GM18873 (cell line): ENCODE data around the gene HES4.

ENCODE experiments used
- ATAC-seq: cut with Tn5 transposase; IDR thresholded peaks from one replicate; pipeline ENCODE4 v1.9.1; 2021; ENCODE audit warnings: mild to moderate bottlenecking, moderate library complexity, moderate number of reproducible peaks; ENCODE audit not compliant: unreplicated experiment, low FRiP score

HES4 gene

DNA sequence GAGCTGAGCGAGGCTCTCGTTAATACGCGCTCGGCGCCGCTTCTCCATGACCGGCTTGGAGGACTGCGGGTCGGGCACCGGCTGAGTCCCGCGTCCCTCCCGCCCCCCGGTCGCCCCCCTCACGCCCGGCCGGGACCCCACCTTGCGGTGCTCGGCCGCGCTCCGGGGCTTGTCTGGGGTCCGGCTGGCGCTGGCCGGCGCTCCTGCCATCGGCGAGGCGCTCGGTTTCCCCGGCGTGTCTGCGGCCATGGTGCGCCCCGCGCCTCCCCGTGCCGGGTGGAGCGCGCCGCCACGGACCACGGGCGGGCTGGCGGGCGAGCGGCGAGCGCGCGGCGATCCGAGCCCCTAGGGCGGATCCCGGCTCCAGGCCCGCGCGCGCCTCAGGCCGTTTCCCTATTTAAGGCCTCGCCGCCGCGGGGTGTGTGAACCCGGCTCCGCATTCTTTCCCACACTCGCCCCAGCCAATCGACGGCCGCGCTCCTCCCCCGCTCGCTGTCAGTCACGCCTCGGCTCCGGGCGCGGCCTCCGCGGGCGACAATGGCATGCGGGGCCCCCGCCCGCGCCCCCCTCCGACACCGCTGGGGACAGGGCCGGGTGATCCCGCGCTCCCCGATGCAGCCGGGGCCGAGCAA lies at the start of gene HES4:
HES4 (minus strand) TSS at position 373 of the 632 bp plus-strand sequence; CDS start at position 249, 124 bp downstream.
- no peak for ATAC-seq

- no peak for ATAC-seq
Observed at GRCh38 chr1:1048765-1049164, 48.9 kb upstream of the HES4 start.

DNA sequence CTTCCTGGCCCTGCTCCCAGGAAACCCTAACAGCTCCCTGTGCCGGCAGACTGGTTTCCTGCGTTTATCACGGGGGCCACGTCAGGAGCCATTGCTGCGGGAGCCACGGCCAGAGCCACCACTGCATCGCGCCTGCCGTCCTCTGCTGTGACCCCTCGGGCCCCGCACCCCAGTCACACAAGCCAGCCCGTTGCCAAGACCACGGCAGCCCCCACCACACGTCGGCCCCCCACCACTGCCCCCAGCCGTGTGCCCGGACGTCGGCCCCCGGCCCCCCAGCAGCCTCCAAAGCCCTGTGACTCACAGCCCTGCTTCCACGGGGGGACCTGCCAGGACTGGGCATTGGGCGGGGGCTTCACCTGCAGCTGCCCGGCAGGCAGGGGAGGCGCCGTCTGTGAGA lies 48.1 kb upstream of the HES4 start:
- no peak for ATAC-seq

DNA sequence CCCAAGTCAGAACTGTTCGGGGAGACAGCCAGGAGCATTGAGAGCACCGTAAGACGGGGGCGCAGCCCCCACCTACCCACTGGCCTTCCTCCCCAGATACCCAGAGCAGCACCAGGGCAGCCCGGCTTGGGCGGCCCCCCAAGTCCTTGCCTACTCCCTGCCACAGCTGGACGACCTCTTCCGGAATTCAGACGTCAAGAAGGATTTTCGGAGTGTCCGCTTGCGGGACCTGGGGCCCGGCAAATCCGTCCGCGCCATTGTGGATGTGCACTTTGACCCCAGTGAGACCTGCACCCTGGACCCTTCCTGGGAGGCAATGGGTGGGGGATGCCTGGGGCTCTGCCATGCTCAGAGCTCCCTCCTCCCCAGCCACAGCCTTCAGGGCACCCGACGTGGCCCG lies 47.5 kb upstream of the HES4 start:
- no peak for ATAC-seq

- ATAC-seq, result no peak
Observed at GRCh38 chr1:1046767-1047166, 46.9 kb upstream of the HES4 start.

DNA sequence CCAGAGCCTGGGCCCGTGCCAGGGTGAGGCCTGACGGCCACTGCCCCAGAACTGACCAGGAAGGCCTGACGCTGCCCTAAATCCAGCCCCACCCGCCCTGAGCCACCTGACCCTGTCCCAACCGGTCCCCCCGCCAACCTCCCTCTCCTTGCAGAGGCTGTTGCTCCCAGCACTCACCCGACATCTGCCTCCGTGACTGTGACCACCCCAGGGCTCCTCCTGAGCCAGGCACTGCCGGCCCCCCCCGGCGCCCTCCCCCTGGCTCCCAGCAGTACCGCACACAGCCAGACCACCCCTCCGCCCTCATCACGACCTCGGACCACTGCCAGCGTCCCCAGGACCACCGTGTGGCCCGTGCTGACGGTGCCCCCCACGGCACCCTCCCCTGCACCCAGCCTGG lies 46.3 kb upstream of the HES4 start:
- no peak for ATAC-seq

- ATAC-seq, result no peak
Observed at GRCh38 chr1:1045129-1045528, 45.2 kb upstream of the HES4 start.

DNA sequence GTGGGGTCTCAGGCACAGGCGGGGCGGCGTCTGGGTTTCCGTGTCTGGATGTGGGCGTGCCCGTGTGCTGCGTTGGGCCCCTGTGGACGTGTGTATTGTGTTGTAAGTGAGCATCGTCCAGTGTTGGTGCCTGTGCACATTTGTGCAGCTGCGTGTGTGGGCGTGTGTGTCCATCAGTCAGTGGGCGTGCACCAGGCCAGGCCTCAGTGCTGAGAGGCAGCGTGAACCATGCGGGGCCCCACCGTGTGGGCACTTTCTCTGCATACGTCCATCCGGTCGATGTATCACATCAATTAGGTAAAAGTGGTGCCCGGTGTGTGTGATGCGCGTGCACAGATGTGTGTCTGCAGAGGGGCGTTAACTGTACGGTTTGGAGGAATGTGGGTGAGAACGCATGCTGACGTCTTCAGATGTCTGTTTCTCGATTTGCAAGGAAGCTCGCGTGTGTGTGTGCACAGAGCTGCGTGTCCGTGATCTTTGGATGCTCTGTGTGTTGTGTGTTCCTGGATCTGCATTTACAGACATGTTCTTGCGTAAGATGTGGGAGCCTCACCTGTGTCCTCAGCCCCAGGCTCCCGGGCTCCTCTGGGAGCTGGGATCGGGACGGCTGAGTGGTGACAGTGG lies 44.7 kb upstream of the HES4 start:
- no peak for ATAC-seq

DNA sequence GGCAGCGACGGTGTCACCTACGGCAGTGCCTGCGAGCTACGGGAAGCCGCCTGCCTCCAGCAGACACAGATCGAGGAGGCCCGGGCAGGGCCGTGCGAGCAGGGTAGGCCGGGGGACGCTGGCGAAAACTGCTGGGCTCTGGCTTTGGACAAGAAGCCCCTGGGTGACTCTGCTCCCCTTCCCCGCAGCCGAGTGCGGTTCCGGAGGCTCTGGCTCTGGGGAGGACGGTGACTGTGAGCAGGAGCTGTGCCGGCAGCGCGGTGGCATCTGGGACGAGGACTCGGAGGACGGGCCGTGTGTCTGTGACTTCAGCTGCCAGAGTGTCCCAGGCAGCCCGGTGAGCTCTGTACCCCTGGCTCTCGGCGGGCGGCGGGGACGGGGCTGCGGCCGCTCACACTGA lies 44.0 kb upstream of the HES4 start:
- no peak for ATAC-seq

DNA sequence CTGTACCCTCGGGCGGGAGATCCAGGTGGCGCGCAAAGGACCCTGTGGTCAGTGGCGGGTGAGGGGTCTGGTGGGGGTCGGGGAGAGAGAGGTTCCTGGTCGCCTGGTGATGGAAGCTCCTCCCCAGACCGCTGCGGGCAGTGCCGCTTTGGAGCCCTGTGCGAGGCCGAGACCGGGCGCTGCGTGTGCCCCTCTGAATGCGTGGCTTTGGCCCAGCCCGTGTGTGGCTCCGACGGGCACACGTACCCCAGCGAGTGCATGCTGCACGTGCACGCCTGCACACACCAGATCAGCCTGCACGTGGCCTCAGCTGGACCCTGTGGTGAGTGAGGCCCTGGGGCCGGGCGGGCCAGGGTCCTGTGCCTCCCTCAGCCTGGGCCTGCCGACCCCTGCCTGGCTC lies 43.5 kb upstream of the HES4 start:
- no peak for ATAC-seq

GRCh38 chr1:1042835-1043234 lies 42.9 kb upstream of the HES4 start:
- ATAC-seq, result no peak

GRCh38 chr1:1041873-1042272 lies 42.0 kb upstream of the HES4 start:
- ATAC-seq, result no peak

- ATAC-seq, result no peak
Observed at GRCh38 chr1:1041092-1041523, 41.2 kb upstream of the HES4 start.

DNA sequence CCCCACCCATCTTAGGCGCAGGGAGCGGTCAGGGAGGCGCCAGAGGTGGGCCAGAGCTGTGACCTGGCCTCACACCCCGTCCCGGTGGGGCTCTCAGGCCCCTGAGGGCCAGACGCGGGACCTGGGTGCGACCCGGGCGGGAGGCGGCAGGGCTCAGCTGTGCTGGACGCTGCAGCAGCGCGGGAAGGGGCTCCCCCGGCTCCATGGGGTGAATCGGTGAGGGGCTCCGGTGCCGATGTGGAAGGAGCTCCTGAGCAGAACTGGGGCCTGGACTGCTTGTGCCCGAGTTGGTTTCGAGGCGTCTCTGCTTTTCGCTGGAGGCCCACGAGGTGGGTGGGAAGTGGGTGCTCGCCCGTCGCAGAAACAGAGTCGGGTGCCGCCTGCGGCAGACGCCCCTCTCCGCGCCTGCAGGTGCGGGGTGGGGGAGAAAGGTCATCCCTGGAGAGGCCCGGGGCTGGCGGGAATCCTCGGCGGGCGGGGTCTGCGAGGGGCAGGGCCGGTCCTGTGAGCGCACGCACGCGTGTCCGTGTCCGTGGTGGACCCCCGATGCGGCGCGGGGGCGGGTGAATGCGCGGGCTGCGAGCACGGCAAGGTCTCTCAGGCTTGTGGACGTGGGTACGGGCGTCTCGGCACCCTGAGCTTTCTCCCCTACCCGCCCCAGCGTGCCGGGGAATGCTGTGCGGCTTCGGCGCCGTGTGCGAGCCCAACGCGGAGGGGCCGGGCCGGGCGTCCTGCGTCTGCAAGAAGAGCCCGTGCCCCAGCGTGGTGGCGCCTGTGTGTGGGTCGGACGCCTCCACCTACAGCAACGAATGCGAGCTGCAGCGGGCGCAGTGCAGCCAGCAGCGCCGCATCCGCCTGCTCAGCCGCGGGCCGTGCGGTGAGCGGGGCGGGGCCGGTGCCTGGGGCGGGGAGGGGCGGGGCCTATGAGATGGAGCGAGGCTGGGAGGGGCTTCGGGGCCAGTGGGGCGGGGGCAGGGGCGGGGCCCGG lies 40.4 kb upstream of the HES4 start:
- no peak for ATAC-seq

DNA sequence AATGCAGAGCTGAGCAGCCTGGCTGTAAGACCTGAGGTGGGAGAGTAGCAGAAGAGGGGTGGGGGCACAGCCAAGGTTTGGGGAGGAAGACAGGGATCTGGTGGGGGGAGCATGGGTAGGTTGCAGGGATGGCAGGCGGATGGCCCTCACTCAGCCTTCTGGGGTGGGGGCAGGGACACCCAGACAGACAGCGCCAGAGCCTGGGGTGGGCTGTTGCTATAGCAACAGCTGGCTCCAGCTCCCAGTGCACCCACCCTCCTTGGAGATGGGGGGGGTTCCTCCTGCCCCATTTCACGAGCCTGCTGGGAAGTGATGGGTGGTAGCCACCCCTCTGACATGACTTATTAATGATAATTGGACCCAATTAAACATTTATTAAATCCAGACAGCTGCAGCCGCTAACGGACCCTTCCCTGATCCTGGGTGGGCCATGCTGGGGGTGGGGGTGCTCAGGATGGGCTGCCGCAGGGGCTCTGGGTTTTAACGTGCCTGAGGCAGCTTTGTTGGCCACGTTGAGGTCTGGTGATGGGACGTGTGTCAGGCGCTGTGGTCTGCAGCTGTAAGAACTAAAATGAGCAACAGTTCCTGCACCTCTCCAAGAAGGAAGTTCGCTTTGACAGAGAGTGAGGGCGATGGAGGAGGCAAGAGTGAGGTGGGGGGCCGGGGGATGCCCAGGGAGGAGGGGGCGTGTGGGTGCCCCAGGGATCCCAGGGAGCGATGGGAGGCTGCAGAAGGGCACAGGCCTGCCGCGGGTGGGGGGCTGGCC lies 39.4 kb upstream of the HES4 start:
- ATAC-seq, result no peak

GRCh38 chr1:1038694-1039093 lies 38.8 kb upstream of the HES4 start:
- no peak for ATAC-seq

- no peak for ATAC-seq
Observed at GRCh38 chr1:1037366-1038327, 37.8 kb upstream of the HES4 start.

DNA sequence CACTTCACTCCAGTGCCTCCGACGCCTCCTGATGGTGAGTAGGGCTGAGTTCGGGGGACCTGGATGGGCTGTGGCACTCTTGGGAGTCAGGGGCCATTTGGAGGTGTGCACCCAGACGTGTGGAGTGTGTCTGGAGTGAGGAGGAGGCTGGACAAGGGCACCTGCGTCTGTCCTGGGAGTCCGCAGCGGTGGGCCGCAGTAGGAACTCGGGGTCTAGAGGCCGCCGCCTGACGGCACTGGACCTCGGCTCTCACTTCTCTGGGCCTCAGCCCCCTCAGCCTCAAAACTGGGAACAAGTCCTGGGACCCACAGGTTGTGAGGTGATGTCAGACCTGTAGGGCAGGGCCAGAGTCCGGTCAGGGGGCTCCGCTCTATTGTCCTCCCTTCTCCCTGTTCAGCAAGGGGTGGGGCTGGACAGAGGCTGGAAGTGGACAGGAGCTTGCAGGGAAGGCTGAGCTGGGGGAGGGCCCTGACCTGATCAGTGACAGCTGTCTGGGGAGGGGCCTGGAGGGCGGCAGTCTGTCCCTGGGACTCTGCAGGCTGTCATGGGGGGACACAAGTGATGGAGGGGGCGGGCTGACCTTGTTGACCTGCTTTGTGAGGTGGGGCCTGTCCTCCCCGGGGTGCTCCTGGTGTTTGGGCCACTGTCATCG lies 35.5 kb upstream of the HES4 start:
- no peak for ATAC-seq

DNA sequence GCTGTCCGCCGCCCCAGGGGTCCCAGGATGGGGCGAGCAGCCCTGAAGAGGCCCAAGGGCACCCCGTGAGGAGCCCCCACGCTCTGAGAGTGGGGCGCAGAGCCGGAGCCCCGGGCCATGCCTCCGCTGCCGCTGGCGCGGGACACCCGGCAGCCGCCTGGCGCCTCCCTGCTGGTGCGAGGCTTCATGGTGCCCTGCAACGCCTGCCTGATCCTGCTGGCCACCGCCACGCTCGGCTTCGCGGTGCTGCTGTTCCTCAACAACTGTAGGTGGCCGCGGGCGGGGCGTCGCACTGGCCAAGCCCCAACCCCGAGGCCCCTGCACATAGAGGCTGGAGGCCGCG lies 34.5 kb upstream of the HES4 start:
- no peak for ATAC-seq
